ENCODE measurements around the gene STEAP1B.

DNA sequence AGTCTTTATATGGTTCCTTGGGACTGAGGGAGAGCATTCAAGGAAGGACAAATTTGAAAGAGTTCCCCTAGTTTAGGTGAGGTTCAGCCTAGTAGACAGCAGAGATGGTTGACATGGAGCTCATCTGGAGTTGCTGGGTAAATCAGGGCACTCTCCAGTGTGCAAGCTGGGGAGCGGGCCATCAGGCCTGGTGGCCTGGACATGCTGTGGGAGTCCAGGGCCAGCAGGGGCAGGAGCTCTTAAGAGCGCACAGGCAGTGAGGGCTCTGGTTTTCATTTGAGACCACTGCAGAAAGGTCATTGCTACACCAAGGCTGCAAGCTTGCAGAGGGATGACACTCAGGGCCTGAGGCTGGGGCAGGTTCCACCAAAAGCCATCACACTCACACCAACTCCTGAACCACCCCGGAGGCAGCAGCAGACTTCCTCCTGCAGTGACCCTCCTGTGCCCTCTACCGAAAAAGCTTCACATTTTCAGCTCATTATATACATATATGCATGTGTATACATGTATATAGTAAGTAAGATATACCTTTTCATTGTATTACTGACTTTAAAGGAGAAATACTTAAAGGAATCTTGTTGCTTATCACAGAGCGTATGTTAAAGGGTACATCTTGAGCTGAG lies 39.5 kb downstream of the STEAP1B start:
- TF ChIP-seq, protein P1, sequence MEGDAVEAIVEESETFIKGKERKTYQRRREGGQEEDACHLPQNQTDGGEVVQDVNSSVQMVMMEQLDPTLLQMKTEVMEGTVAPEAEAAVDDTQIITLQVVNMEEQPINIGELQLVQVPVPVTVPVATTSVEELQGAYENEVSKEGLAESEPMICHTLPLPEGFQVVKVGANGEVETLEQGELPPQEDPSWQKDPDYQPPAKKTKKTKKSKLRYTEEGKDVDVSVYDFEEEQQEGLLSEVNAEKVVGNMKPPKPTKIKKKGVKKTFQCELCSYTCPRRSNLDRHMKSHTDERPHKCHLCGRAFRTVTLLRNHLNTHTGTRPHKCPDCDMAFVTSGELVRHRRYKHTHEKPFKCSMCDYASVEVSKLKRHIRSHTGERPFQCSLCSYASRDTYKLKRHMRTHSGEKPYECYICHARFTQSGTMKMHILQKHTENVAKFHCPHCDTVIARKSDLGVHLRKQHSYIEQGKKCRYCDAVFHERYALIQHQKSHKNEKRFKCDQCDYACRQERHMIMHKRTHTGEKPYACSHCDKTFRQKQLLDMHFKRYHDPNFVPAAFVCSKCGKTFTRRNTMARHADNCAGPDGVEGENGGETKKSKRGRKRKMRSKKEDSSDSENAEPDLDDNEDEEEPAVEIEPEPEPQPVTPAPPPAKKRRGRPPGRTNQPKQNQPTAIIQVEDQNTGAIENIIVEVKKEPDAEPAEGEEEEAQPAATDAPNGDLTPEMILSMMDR (conservative IDR thresholded peaks at IDR 0.05 in 1 of 2, IDR thresholded peaks at IDR 0.05 in 1 of 2; ENCODE audit: extremely low read depth in 1 of 2, insufficient read depth in 1 of 2, low read depth in 1 of 2, low read length in 2 of 2), result no peak
- TF ChIP-seq EZH2 (IDR thresholded peaks at IDR 0.05; ENCODE audit: borderline replicate concordance, low read length), result no peak
